Measurements from ENCODE around the gene SUN1. TPM values are rescaled to one million over a fixed set of nuclear protein-coding genes. Genes with fewer than 3 reads are reported as not detected.

Gene SUN1
- total and polyA plus RNA-seq, 10 of the 15 experiments (the other 5 are each of a cell fraction or from before 2014, with no cell fraction given): 27.8 to 107 (median 65.8) TPM

DNA sequence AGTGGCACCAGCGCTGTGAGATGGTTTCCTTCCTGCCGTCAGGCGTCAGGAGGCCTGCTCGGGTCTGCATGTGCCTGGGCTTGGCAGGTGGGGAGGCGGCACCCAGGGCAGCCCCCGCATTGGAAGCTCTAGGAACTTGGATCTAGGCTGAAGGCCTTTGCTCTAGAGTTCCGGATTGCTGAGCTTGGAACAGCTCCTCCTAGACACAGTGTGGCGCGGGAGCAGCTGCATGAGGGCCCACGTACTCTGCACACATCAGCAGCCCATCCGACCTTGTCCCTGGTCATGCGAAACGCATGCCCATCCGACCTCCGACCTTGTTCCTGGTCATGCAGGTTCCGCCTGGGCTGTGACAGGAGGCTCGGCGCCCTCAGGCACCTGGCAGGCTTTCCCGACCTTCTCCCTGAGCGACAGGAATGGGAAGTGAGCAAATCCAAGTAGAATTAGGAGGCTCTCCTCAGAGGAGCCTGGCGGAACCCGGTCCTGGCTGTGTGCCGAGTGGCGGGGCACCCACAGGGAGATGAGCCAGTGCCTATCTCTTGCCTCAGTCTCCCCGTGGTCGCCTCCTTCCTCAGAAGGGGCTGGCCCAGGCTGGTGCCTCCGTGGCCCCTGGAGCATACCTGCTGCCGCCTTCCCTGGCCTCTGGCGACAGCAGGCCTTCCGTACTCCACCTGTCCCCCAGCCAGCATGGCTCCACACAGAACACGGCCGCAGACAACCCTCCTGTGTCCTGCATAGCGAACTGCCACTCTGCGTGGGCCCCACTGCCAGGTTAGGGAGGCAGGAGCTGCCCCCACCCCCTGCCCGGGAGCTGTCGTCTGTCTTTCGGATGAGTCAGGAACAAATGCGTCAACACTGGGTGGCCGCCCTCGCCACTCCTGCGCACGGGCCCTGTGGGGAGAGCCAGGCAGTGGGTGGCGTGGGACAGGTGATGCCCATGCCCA, 56.1 kb downstream of the SUN1 start (continued):
- TF ChIP-seq, protein P1, sequence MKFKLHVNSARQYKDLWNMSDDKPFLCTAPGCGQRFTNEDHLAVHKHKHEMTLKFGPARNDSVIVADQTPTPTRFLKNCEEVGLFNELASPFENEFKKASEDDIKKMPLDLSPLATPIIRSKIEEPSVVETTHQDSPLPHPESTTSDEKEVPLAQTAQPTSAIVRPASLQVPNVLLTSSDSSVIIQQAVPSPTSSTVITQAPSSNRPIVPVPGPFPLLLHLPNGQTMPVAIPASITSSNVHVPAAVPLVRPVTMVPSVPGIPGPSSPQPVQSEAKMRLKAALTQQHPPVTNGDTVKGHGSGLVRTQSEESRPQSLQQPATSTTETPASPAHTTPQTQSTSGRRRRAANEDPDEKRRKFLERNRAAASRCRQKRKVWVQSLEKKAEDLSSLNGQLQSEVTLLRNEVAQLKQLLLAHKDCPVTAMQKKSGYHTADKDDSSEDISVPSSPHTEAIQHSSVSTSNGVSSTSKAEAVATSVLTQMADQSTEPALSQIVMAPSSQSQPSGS (IDR thresholded peaks at IDR 0.05; ENCODE audit: low read length): no peak
- TF ChIP-seq EGR1 (IDR thresholded peaks at IDR 0.05; ENCODE audit: borderline replicate concordance in 1 of 2, low read depth in 2 of 2, low read length in 2 of 2) (no peak), IKZF2 (IDR thresholded peaks at IDR 0.05) (no peak), GATAD2B (conservative IDR thresholded peaks at IDR 0.05; ENCODE audit: low read depth) (no peak), ZSCAN29 (IDR thresholded peaks at IDR 0.05) (no peak), NR2C1 (IDR thresholded peaks at IDR 0.05) (no peak)

DNA sequence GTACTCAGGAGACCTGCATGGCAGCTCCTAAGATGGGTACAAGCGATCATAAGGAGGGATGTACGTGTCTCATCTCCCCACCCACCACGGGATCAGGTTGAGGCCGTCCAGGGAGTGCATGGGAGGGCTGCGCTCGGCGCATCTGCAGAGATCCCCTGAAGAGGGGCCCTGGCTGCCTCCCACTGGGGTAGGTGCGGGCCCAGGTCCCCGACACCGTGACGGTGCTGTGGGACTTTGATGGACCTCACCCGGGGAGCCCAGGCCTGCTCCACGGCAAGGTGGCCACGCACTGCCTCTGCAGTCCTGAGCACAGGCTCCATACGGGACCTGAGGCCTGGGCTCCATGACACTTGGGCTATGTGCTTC, 56.7 kb downstream of the SUN1 start:
- RAD21 ChIA-PET (ENCODE audit: unreplicated experiment): no interaction called here
- CTCF ChIA-PET: no interaction called here
- no peak overlapping the region for H3K9ac ChIP-seq (ENCODE audit: control insufficient read depth, insufficient read depth, low read length)
- WGBS (ENCODE audit: insufficient coverage, insufficient replicate concordance, low lambda C conversion rate, missing lambda C conversion rate): 92% methylated on average over 15 of the region's 15 CpGs
- no peaks in the 10 kb centered on the region for H4K20me1 ChIP-seq (ENCODE audit: control insufficient read depth, insufficient read depth)
- H3K4me1 ChIP-seq (ENCODE audit: control insufficient read depth, insufficient read depth, low read length): no peaks in the 10 kb centered on the region
- DNase-seq (ENCODE audit: low read depth, low spot score) (no peak), FAIRE-seq (no peak), ATAC-seq (no peak)
- peaks cover 8 to 56% of the 10 kb centered on the region in 2 experiments; a peak in 3 of 4 replicates for H3K36me3 ChIP-seq (ENCODE audit: control insufficient read depth in 2 of 2, insufficient read depth in 2 of 2, low read length in 1 of 2)
- no TSS peak for BruUV-seq (replicated peaks)
- H3K27ac ChIP-seq (ENCODE audit: control insufficient read depth, insufficient read depth): no peak overlapping the region
- TF ChIP-seq SIN3A (IDR thresholded peaks at IDR 0.05; ENCODE audit: low read depth, low read length): no peak
- TF ChIP-seq, protein P2, sequence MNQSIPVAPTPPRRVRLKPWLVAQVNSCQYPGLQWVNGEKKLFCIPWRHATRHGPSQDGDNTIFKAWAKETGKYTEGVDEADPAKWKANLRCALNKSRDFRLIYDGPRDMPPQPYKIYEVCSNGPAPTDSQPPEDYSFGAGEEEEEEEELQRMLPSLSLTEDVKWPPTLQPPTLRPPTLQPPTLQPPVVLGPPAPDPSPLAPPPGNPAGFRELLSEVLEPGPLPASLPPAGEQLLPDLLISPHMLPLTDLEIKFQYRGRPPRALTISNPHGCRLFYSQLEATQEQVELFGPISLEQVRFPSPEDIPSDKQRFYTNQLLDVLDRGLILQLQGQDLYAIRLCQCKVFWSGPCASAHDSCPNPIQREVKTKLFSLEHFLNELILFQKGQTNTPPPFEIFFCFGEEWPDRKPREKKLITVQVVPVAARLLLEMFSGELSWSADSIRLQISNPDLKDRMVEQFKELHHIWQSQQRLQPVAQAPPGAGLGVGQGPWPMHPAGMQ (IDR thresholded peaks at IDR 0.05; ENCODE audit: borderline replicate concordance): no peak
- H3K27me3 ChIP-seq (replicated peaks in 1 of 2; ENCODE audit: control insufficient read depth in 2 of 2, insufficient read depth in 2 of 2, low read length in 1 of 2): no peaks in the 10 kb centered on the region
- no peak overlapping the region for H3K4me3 ChIP-seq
- intact Hi-C loops (cut with micrococcal nuclease; ENCODE audit: unreplicated experiment) (no loop called here), in situ Hi-C loops (cut with MboI) (no loop called here)
- H3K9me3 ChIP-seq (replicated peaks; ENCODE audit: control insufficient read depth, insufficient read depth, low read length): no peaks in the 10 kb centered on the region; the same call in 2 of the 3 replicates
- no peak overlapping the region for H2AFZ ChIP-seq (ENCODE audit: control insufficient read depth, low read depth, low read length)
- peaks cover 17% of the 10 kb centered on the region for H3K79me2 ChIP-seq (ENCODE audit: control insufficient read depth, insufficient read depth, low read length)
- SMC1A ChIA-PET (ENCODE audit: uncharacterized antibody, unreplicated experiment): no interaction called here
- H3K4me2 ChIP-seq (ENCODE audit: control insufficient read depth, insufficient read depth): no peak overlapping the region
- POLR2A ChIA-PET: no interaction called here
